SIG-M5 treated with dmso at 0.1 percent for 504 hours (cell line): ENCODE results near the gene F3.
"Not testable (repeated sequence)": the region's sequence is repeated elsewhere in the genome, so short reads cannot be mapped to it uniquely, and the experiment has no call there.

ENCODE experiments used
- DNase-seq: peaks from one replicate; lab custom pipeline; 2025; ENCODE audit not compliant: unreplicated experiment; lab: John Stamatoyannopoulos, UW

The F3 gene

GRCh38 chr1:94541246-94542087 lies at the start of gene F3:
Gene F3 (minus strand): TSS chr1:94541759. CDS start chr1:94541636, 123 bp downstream.
- peak; percentile 73 for DNase-seq

GRCh38 chr1:94590203-94591137 lies 48.9 kb upstream of the F3 start:
- no peak for DNase-seq

- no peak for DNase-seq
These were observed 48.2 kb upstream of the F3 start for GRCh38 chr1:94589728-94590127.

GRCh38 chr1:94582565-94582964 lies 41.0 kb upstream of the F3 start:
- no peak for DNase-seq

GRCh38 chr1:94580367-94581115 lies 39.0 kb upstream of the F3 start:
- DNase-seq, result no peak

GRCh38 chr1:94579876-94580294 lies 38.3 kb upstream of the F3 start:
- DNase-seq, result no peak

GRCh38 chr1:94578856-94579255 lies 37.3 kb upstream of the F3 start:
- DNase-seq, result no peak

GRCh38 chr1:94573917-94574316 lies 32.4 kb upstream of the F3 start:
- not testable (repeated sequence) for DNase-seq

GRCh38 chr1:94572780-94573179 lies 31.2 kb upstream of the F3 start:
- no peak for DNase-seq

GRCh38 chr1:94570965-94571364 lies 29.4 kb upstream of the F3 start:
- not testable (repeated sequence) for DNase-seq

- DNase-seq, result not testable (repeated sequence)
These were observed 27.2 kb upstream of the F3 start for GRCh38 chr1:94568806-94569205.

GRCh38 chr1:94567975-94568607 lies 26.5 kb upstream of the F3 start:
- DNase-seq, result not testable (repeated sequence)

- not testable (repeated sequence) for DNase-seq
These were observed 24.9 kb upstream of the F3 start for GRCh38 chr1:94566436-94566835.

GRCh38 chr1:94565901-94566300 lies 24.3 kb upstream of the F3 start:
- DNase-seq, result no peak

GRCh38 chr1:94562519-94563260 lies 21.1 kb upstream of the F3 start:
- DNase-seq, result no peak

- DNase-seq, result no peak
These were observed 18.8 kb upstream of the F3 start for GRCh38 chr1:94560333-94560732.

GRCh38 chr1:94559921-94560320 lies 18.4 kb upstream of the F3 start:
- DNase-seq, result no peak

GRCh38 chr1:94555091-94555490 lies 13.5 kb upstream of the F3 start:
- DNase-seq, result no peak

GRCh38 chr1:94554580-94554979 lies 13.0 kb upstream of the F3 start:
- DNase-seq, result no peak

GRCh38 chr1:94553931-94554330 lies 12.4 kb upstream of the F3 start:
- DNase-seq, result no peak
